Adipocyte (in vitro differentiated cells): Measurements from ENCODE around the gene DGKI.

Experiments
- DNase-seq: peaks from one replicate; pipeline ENCODE4 v3.0.0-alpha.2; 2015; ENCODE audit warnings: low read depth
- H3K27me3 ChIP-seq: replicated peaks from 2 replicates; pipeline ENCODE4 v1.7.0; 2013; ENCODE audit warnings: mild to moderate bottlenecking, low read length, moderate library complexity; ENCODE audit not compliant: control insufficient read depth, insufficient read depth
- H3K36me3 ChIP-seq: 2 replicates; pipeline ENCODE4 v1.7.0; 2013; ENCODE audit warnings: low read length, mild to moderate bottlenecking, moderate library complexity; ENCODE audit not compliant: control insufficient read depth, insufficient read depth, severe bottlenecking
- H3K4me1 ChIP-seq: 2 replicates; pipeline ENCODE4 v1.7.0; 2013; ENCODE audit warnings: mild to moderate bottlenecking, low read length, moderate library complexity; ENCODE audit not compliant: control insufficient read depth, insufficient read depth
- H3K4me3 ChIP-seq: 2 replicates; pipeline ENCODE4 v1.7.0; 2013; ENCODE audit warnings: mild to moderate bottlenecking, low read length, moderate library complexity
- H3K9ac ChIP-seq: 2 replicates; pipeline ENCODE4 v1.7.0; 2013; ENCODE audit warnings: mild to moderate bottlenecking, low read length, moderate library complexity
- H3K9me3 ChIP-seq: 2 replicates; pipeline ENCODE4 v1.7.0; 2013; ENCODE audit warnings: mild to moderate bottlenecking, low read length, moderate library complexity; ENCODE audit not compliant: control insufficient read depth

DGKI gene

DNA sequence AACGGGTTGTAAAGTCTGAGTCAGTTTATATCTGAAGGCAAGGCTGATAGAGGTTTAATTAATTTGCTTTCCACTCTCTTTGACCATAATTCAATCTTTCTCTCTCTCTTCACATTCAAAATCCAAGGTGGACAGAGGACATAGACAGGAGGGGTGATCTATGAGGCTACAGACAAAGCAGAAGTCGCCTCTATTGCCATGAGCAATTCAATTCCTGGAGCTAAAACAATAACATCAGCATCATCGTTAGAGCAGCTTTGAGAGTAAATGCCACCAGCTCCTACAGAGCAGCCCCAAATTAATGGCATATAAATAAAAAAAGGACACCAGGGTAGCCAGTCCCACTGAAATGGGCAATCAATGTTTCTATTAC, 93.2 kb downstream of the DGKI start:
- H3K36me3 ChIP-seq: no peaks in the 10 kb centered on the region
- H3K27me3 ChIP-seq: no peaks in the 10 kb centered on the region
- peaks cover 25% of the 10 kb centered on the region for H3K4me1 ChIP-seq
- no peak for DNase-seq
- no peak overlapping the region for H3K4me3 ChIP-seq
- H3K9me3 ChIP-seq: no peaks in the 10 kb centered on the region
- no peak overlapping the region for H3K9ac ChIP-seq

DNA sequence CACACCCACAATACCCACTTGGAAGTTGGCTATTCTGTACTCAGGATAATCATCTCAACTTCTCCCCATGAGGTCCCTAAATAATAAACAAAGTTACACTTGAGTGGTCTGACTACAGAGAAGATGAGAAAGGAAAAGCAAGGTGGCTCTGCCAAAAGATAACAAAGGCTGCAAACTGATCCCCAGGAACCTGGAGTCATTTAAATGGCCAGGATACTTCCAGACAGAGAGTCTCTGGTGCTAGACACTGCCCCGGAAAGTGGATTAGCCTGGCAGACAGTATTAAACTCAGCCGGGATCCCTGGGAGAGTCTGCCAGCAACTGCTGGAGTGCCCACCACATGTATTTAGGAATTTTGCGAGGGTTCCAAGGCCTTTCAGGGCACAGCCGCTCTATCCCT, 93.7 kb downstream of the DGKI start:
- DNase-seq: no peak
- H3K36me3 ChIP-seq: no peaks in the 10 kb centered on the region
- H3K9ac ChIP-seq: no peak overlapping the region
- H3K27me3 ChIP-seq: no peaks in the 10 kb centered on the region
- H3K4me3 ChIP-seq: no peak overlapping the region
- peaks cover 25% of the 10 kb centered on the region for H3K4me1 ChIP-seq
- no peaks in the 10 kb centered on the region for H3K9me3 ChIP-seq

DNA sequence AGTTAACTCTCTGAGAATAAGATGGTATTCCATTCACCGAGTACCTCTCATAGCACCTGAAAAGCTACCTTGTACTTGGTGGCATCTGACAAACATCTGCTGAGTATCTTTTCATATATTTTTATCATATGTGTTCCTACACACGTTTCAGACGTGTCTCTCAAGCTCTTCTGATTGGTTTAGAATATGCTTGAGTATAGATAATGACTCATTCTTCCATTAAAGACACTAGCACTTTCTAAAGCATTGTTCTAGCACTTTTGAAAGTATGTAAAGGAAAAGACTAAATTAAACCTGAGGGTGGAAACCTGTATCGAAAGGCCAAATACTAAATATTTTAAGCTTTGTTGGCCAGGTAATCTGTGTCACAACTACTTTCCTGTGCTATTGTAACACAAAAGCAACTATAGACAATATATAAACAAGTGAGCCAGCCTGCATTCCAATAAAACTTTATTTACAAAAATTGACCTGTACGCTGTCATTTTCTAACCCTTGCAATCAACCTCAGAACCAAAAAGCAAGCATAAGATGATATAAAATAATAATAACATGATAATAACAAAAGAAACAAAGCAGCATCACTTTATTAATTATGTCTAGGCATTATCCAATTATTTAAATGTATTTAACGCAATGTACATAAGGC, 95.3 kb downstream of the DGKI start:
- Histone ChIP-seq H3K36me3 (no peaks in the 10 kb centered on the region), H3K27me3 (no peaks in the 10 kb centered on the region), H3K4me3 (no peak overlapping the region), H3K4me1 (peaks cover 19% of the 10 kb centered on the region), H3K9me3 (no peaks in the 10 kb centered on the region), H3K9ac (no peak overlapping the region)
- no peak for DNase-seq

- Histone ChIP-seq H3K9me3 (peaks cover 10% of the 10 kb centered on the region), H3K4me3 (no peak overlapping the region), H3K4me1 (no peaks in the 10 kb centered on the region), H3K9ac (no peak overlapping the region), H3K36me3 (no peaks in the 10 kb centered on the region), H3K27me3 (no peaks in the 10 kb centered on the region)
- no peak for DNase-seq
These were observed 99.3 kb downstream of the DGKI start for GRCh38 chr7:137747359-137748031.

DNA sequence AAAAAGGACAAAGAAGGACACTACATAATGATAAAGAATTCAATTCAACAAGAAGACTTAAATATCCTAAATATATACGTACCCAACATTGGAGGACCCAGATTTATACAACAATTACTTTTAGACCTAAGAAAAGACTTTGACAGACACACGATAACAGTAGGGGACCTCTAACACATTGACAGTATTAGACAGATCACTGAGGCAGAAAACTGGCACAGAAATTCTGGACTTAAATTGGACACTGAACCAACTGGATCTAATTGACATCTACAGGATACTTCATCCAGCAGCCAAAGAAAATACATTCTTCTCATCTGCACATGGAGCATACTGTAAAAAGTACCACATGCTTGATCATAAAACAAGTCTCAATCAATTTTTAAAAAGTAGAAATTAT, 103.8 kb downstream of the DGKI start:
- no peaks in the 10 kb centered on the region for H3K36me3 ChIP-seq
- no peak overlapping the region for H3K4me3 ChIP-seq
- no peaks in the 10 kb centered on the region for H3K27me3 ChIP-seq
- H3K9me3 ChIP-seq: peaks cover 10% of the 10 kb centered on the region
- no peaks in the 10 kb centered on the region for H3K4me1 ChIP-seq
- no peak for DNase-seq
- H3K9ac ChIP-seq: no peak overlapping the region

- Histone ChIP-seq H3K27me3 (no peaks in the 10 kb centered on the region), H3K4me3 (no peak overlapping the region), H3K9me3 (peaks cover 10% of the 10 kb centered on the region), H3K4me1 (no peaks in the 10 kb centered on the region), H3K36me3 (no peaks in the 10 kb centered on the region), H3K9ac (no peak overlapping the region)
- DNase-seq: no peak
These were observed 104.7 kb downstream of the DGKI start for GRCh38 chr7:137742051-137742450.

GRCh38 chr7:137741443-137741842, 105.3 kb downstream of the DGKI start:
- H3K4me3 ChIP-seq: no peak overlapping the region
- H3K9me3 ChIP-seq: peaks cover 10% of the 10 kb centered on the region
- H3K36me3 ChIP-seq: no peaks in the 10 kb centered on the region
- no peak for DNase-seq
- H3K27me3 ChIP-seq: no peaks in the 10 kb centered on the region
- H3K9ac ChIP-seq: no peak overlapping the region
- no peaks in the 10 kb centered on the region for H3K4me1 ChIP-seq

GRCh38 chr7:137734221-137734620, 112.6 kb downstream of the DGKI start:
- no peak overlapping the region for H3K4me3 ChIP-seq
- no peaks in the 10 kb centered on the region for H3K9me3 ChIP-seq
- no peaks in the 10 kb centered on the region for H3K27me3 ChIP-seq
- H3K9ac ChIP-seq: no peak overlapping the region
- H3K36me3 ChIP-seq: no peaks in the 10 kb centered on the region
- peak; percentile 28 for DNase-seq
- H3K4me1 ChIP-seq: peaks cover 11% of the 10 kb centered on the region

- no peak overlapping the region for H3K9ac ChIP-seq
- DNase-seq: no peak
- no peaks in the 10 kb centered on the region for H3K9me3 ChIP-seq
- no peaks in the 10 kb centered on the region for H3K27me3 ChIP-seq
- peaks cover 11% of the 10 kb centered on the region for H3K4me1 ChIP-seq
- H3K4me3 ChIP-seq: no peak overlapping the region
- no peaks in the 10 kb centered on the region for H3K36me3 ChIP-seq
These were observed 114.6 kb downstream of the DGKI start for GRCh38 chr7:137732168-137732567.

GRCh38 chr7:137731436-137731835, 115.3 kb downstream of the DGKI start:
- DNase-seq: peak; percentile 44
- H3K27me3 ChIP-seq: no peaks in the 10 kb centered on the region
- no peaks in the 10 kb centered on the region for H3K36me3 ChIP-seq

DNA sequence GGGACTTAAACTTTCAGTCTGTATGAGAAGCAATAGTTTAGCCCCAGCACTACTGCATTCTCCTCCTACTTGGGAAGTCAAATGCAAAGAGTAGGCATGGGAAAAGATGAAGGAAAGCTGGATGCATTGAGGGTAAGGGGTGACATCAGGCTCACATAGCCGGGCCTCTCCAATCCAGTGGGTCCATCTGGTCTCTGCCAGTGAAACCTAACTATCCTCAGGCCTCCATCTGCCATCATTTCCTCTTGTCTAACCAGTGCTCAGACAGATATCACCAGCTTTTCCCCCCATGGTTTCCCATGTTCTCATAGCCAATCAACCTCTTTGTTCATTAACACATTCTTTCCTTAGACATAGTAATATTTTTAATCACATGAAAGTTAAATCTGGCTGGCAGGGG, 118.3 kb downstream of the DGKI start:
- Histone ChIP-seq H3K4me3 (no peak overlapping the region), H3K9me3 (no peaks in the 10 kb centered on the region), H3K36me3 (no peaks in the 10 kb centered on the region), H3K9ac (no peak overlapping the region), H3K4me1 (peaks cover 11% of the 10 kb centered on the region), H3K27me3 (no peaks in the 10 kb centered on the region)
- no peak for DNase-seq

More at GRCh38 chr7:137731436-137731835, 115.3 kb downstream of the DGKI start:
- H3K9ac ChIP-seq: no peak overlapping the region
- no peak overlapping the region for H3K4me3 ChIP-seq
- no peaks in the 10 kb centered on the region for H3K9me3 ChIP-seq
- peaks cover 11% of the 10 kb centered on the region for H3K4me1 ChIP-seq

DNA sequence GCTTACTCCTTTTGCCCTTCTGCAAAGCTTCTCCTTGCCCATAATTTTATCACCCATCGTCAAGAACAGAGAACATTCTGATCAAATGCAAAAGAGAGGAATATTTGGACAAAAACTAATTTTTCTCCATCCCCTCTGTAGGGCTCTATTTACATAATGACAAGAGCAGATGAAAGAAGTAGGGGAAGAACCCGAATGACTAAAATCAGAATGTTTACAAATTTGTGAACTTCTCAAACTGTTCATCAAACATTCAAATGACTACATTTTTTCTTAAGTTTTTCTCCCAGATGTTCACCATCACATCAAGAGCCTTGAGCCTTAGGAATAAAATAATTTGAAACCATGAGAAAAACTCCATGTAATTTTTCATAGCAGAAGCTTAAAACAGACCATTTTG, 119.4 kb downstream of the DGKI start:
- H3K27me3 ChIP-seq: no peaks in the 10 kb centered on the region
- DNase-seq: no peak
- no peaks in the 10 kb centered on the region for H3K9me3 ChIP-seq
- no peak overlapping the region for H3K4me3 ChIP-seq
- H3K36me3 ChIP-seq: no peaks in the 10 kb centered on the region
- peaks cover 11% of the 10 kb centered on the region for H3K4me1 ChIP-seq
- no peak overlapping the region for H3K9ac ChIP-seq
